DND-41 (cell line): Measurements from ENCODE around the gene FBRSL1.

ENCODE experiments used
- ATAC-seq: fragments of 200-7000 bp; cut with Tn5 transposase; 3 replicates; pipeline ENCODE4 v1.9.1; 2021; ENCODE audit warnings: low read depth; ENCODE audit not compliant: insufficient read depth
- DNase-seq: peaks from one replicate; pipeline ENCODE4 v3.0.0-alpha.2; 2020
- H2AFZ ChIP-seq: 2 replicates; pipeline ENCODE4 v1.6.0; 2012; ENCODE audit warnings: low read depth, low read length
- H3K27ac ChIP-seq: 2 replicates; pipeline ENCODE4 v1.5.1; 2012; ENCODE audit warnings: low read length, inconsistent platforms
- H3K27me3 ChIP-seq: fragments of 200-600 bp; sonication (generic); 2 replicates; pipeline ENCODE4 v1.6.0; 2012; ENCODE audit warnings: low read length, mild to moderate bottlenecking, inconsistent platforms; ENCODE audit not compliant: insufficient read depth, poor library complexity
- H3K36me3 ChIP-seq: 2 replicates; pipeline ENCODE4 v1.5.1; 2012; ENCODE audit warnings: low read length, inconsistent platforms; ENCODE audit not compliant: insufficient read depth
- H3K4me1 ChIP-seq: 2 replicates; pipeline ENCODE4 v1.5.1; 2012; ENCODE audit warnings: mild to moderate bottlenecking, low read length; ENCODE audit not compliant: insufficient read depth
- H3K4me2 ChIP-seq: 2 replicates; pipeline ENCODE4 v1.6.0; 2012; ENCODE audit warnings: mild to moderate bottlenecking, moderate library complexity, low read length, inconsistent platforms; ENCODE audit not compliant: insufficient read depth
- H3K4me3 ChIP-seq, 2 experiments: fragments of 200-600 bp in 1 of 2; shearing (Covaris generic) in 1 of 2; 2 replicates each; pipeline ENCODE4 v1.5.1; 2012 to 2016; ENCODE audit warnings: inconsistent platforms in 2 of 2, low read length in 2 of 2, mild to moderate bottlenecking in 2 of 2, low read depth in 1 of 2, moderate library complexity in 1 of 2
- H3K79me2 ChIP-seq: 2 replicates; pipeline ENCODE4 v1.6.0; 2012; ENCODE audit warnings: low read length, inconsistent platforms; ENCODE audit not compliant: insufficient read depth
- H3K9ac ChIP-seq: 2 replicates; pipeline ENCODE4 v1.6.0; 2012; ENCODE audit warnings: low read depth, mild to moderate bottlenecking, inconsistent platforms, low read length, moderate library complexity
- H3K9me3 ChIP-seq: 2 replicates; pipeline ENCODE4 v1.5.1; 2012; ENCODE audit warnings: low read length, moderate library complexity, mild to moderate bottlenecking, inconsistent platforms; ENCODE audit not compliant: insufficient read depth, severe bottlenecking
- H4K20me1 ChIP-seq: 2 replicates; pipeline ENCODE4 v1.6.0; 2012; ENCODE audit warnings: low read length; ENCODE audit not compliant: insufficient read depth
- EZH2 ChIP-seq: IDR thresholded peaks from 3 replicates; pipeline ENCODE4 v1.6.1; 2012; ENCODE audit warnings: borderline replicate concordance, low read depth, mild to moderate bottlenecking, moderate library complexity, low read length, inconsistent platforms; ENCODE audit not compliant: severe bottlenecking
- TF ChIP-seq, protein P1 (sequence below): IDR thresholded peaks from 2 replicates; pipeline ENCODE4 v1.5.1; 2012; ENCODE audit warnings: borderline replicate concordance, low read length, moderate library complexity, mild to moderate bottlenecking; ENCODE audit not compliant: poor library complexity, severe bottlenecking; ENCODE audit errors: extremely low read depth

The FBRSL1 gene

DNA sequence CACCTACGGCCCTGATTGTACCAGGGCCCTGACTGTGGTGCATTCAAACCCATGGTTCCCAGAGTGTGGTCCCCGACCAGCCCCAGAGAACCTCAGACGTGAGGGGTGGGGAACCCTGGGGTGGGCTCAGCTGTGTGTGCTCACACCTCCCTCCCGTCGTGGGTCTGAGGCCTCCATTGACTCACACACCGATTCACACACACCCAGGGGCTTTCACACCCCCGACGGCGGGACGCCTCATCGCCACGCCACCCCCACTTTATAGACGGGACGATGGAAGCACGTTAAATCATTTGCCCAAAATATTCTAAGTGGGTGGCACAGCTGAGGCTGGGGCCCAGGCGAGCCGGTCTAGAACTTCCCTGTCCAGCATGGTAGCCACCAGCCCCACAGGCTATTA is 3.4 kb upstream of the FBRSL1 start:
- no peak for ATAC-seq
- Histone ChIP-seq H3K79me2 (peaks cover 12% of the 10 kb centered on the region), H2AFZ (no peak overlapping the region), H3K27ac (no peak overlapping the region), H3K9me3 (no peaks in the 10 kb centered on the region), H3K36me3 (peaks cover under 1% of the 10 kb centered on the region; the same call in 1 of the 2 replicates), H3K27me3 (no peaks in the 10 kb centered on the region), H3K4me3 (no peak overlapping the region), H3K4me1 (peaks cover 26% of the 10 kb centered on the region), H3K4me2 (no peak overlapping the region), H4K20me1 (peaks cover 10% of the 10 kb centered on the region), H3K9ac (no peak overlapping the region)
- no peak for DNase-seq
- TF ChIP-seq EZH2 = no peak
- TF ChIP-seq, protein P1, sequence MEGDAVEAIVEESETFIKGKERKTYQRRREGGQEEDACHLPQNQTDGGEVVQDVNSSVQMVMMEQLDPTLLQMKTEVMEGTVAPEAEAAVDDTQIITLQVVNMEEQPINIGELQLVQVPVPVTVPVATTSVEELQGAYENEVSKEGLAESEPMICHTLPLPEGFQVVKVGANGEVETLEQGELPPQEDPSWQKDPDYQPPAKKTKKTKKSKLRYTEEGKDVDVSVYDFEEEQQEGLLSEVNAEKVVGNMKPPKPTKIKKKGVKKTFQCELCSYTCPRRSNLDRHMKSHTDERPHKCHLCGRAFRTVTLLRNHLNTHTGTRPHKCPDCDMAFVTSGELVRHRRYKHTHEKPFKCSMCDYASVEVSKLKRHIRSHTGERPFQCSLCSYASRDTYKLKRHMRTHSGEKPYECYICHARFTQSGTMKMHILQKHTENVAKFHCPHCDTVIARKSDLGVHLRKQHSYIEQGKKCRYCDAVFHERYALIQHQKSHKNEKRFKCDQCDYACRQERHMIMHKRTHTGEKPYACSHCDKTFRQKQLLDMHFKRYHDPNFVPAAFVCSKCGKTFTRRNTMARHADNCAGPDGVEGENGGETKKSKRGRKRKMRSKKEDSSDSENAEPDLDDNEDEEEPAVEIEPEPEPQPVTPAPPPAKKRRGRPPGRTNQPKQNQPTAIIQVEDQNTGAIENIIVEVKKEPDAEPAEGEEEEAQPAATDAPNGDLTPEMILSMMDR = no peak

DNA sequence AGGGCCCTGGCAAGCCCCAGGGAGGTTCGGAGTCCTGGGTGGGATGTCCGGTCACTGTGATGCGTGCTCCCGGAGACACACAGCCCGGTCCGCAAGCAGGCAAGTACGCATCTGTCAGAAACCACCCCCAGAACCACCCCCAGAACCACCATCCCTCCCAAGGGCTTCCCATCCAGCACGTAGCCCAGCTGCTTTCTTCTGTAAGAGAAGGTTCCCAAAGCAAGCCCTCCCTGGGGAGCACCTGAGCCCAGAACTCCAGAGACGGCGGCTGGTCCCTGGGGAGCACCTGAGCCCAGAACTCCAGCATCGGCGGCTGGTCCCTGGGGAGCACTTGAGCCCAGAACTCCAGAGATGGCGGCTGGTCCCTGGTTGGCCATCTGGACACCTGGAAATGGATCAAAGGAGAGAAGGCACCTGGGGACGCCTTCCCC is 2.6 kb upstream of the FBRSL1 start:
- no peaks in the 10 kb centered on the region for H3K27me3 ChIP-seq
- ATAC-seq = no peak

DNA sequence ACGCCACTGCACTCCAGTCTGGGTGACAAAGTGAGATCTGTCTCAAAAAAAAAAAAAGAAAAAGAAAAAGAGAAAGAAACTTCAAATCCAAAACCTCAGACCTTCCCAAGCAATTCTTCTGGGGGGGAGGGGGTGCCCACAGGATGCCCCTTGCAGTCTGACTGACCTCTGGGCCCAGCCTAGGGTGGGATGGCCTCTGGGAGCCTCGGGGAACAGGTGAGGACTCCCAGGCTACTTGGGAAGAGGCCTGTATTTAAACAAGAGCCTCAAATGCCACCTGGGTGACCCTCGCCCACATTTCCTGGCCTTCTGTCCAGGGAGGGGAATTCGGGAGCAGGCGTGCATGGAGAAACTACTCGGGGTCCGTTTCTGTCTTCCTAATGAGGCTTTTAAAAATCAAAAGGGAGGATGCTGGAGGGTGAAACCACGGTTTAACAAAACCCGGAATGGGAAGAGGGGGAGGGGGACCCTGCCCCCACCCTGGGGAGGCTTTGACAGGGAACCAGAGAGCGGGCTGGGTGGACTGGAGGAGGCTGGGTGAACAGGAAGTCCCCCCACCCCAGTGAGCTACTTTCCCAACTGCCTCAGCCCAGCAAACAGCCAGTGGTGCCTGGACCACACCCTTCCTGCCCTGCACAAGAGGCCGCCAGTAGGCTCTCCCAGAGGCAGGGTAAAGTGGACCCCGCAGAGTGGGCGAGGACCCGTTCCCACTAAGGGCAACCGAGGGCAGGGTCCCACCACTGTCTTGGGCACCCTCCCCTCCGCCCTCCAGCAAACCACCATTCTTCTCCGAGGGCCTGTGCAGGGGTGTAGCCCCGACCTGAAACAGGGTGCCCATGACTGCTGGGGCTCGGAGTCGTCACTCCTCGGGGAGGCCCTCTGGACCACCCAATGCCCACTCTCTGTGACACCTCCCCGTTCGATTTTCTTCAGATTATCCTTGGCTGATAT is 1.5 kb upstream of the FBRSL1 start:
- peak overlapping the region; percentile 85 for H3K4me2 ChIP-seq
- H4K20me1 ChIP-seq = peaks cover 28% of the 10 kb centered on the region
- no peaks in the 10 kb centered on the region for H3K27me3 ChIP-seq
- peak overlapping the region in 1 of 2 experiments; percentile 59; a peak in 2 of 4 replicates for H3K4me3 ChIP-seq
- no peaks in the 10 kb centered on the region for H3K9me3 ChIP-seq
- ATAC-seq = peak; percentile 42
- peaks cover 42% of the 10 kb centered on the region for H3K4me1 ChIP-seq
- H3K9ac ChIP-seq = peak overlapping the region; percentile 64
- no peak overlapping the region for H2AFZ ChIP-seq
- TF ChIP-seq, protein P1 = no peak
- TF ChIP-seq EZH2 = no peak
- peaks cover 31% of the 10 kb centered on the region for H3K79me2 ChIP-seq
- peaks cover 10% of the 10 kb centered on the region; the same call in 1 of the 2 replicates for H3K36me3 ChIP-seq
- peak overlapping the region; percentile 35 for H3K27ac ChIP-seq
- DNase-seq = peak; percentile 71

More for the DNA sequence above, 2.6 kb upstream of the FBRSL1 start:
- H4K20me1 ChIP-seq = peaks cover 17% of the 10 kb centered on the region
- H3K79me2 ChIP-seq = peaks cover 20% of the 10 kb centered on the region
- TF ChIP-seq, protein P1 = no peak
- no peak for TF ChIP-seq EZH2
- peaks cover 34% of the 10 kb centered on the region for H3K4me1 ChIP-seq
- no peak overlapping the region for H3K27ac ChIP-seq
- no peak overlapping the region for H3K4me2 ChIP-seq
- no peak overlapping the region for H3K4me3 ChIP-seq
- H3K36me3 ChIP-seq = peaks cover 6% of the 10 kb centered on the region; the same call in 1 of the 2 replicates
- DNase-seq = no peak
- H3K9me3 ChIP-seq = no peaks in the 10 kb centered on the region
- H2AFZ ChIP-seq = no peak overlapping the region
- no peak overlapping the region for H3K9ac ChIP-seq
